RWPE2 (cell line): ENCODE results near the gene GPD1L.

Source experiments
- ATAC-seq: fragments of 200-7000 bp; cut with Tn5 transposase; 3 replicates; pipeline ENCODE4 v1.9.1; 2021; ENCODE audit warnings: low read depth
- DNase-seq: peaks from one replicate; pipeline ENCODE4 v3.0.0-alpha.2; 2020; ENCODE audit warnings: low spot score
- H3K27ac ChIP-seq: fragments of 450-650 bp; 2 replicates; pipeline ENCODE4 v1.5.1; 2017; ENCODE audit warnings: mild to moderate bottlenecking; ENCODE audit not compliant: poor library complexity, severe bottlenecking
- H3K27me3 ChIP-seq: fragments of 250-450 bp; sonication (Bioruptor Pico); 2 replicates; pipeline ENCODE4 v1.5.1; 2021; ENCODE audit warnings: mild to moderate bottlenecking, moderate library complexity; ENCODE audit not compliant: insufficient read depth, poor library complexity, severe bottlenecking
- H3K36me3 ChIP-seq: fragments of 250-450 bp; sonication (Bioruptor Pico); 2 replicates; pipeline ENCODE4 v1.5.1; 2020; ENCODE audit warnings: low read depth, mild to moderate bottlenecking, moderate library complexity
- H3K4me1 ChIP-seq: fragments of 250-450 bp; sonication (Bioruptor Pico); 2 replicates; pipeline ENCODE4 v1.5.1; 2021; ENCODE audit warnings: mild to moderate bottlenecking, moderate library complexity; ENCODE audit not compliant: insufficient read depth, poor library complexity, severe bottlenecking
- H3K4me3 ChIP-seq: fragments of 250-450 bp; sonication (Bioruptor Pico); 2 replicates; pipeline ENCODE4 v1.5.1; 2021; ENCODE audit warnings: mild to moderate bottlenecking, moderate library complexity; ENCODE audit not compliant: severe bottlenecking
- H3K9me3 ChIP-seq: fragments of 250-450 bp; sonication (Bioruptor Pico); 2 replicates; pipeline ENCODE4 v1.5.1; 2021; ENCODE audit warnings: mild to moderate bottlenecking, moderate library complexity; ENCODE audit not compliant: severe bottlenecking
- TF ChIP-seq, protein P1 (sequence below): fragments of 450-650 bp; IDR thresholded peaks from one replicate; pipeline ENCODE4 v1.5.1; 2017; ENCODE audit warnings: mild to moderate bottlenecking, moderate library complexity; ENCODE audit not compliant: poor library complexity, severe bottlenecking

GPD1L gene

DNA sequence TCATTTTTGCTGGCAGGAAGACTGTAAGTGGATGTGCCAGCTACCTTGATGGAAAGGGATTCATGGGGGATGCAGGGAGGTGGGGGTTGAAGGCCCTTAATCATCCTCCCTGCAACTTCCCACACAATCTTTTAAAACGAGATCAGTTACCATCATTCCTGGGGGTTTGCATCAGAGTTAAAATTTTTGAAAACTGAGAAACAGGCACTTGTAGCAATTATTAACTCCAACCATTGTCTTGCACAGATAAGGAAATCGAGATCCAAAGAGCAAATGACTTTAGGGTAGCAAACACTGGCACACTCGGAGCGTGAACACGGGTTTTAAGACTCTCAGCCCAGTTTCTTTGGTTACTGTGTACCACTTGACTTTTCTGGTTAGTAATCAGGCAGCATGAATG is 41.9 kb downstream of the GPD1L start:
- H3K27me3 ChIP-seq, result no peaks in the 10 kb centered on the region
- no peak overlapping the region for H3K4me3 ChIP-seq
- H3K9me3 ChIP-seq, result no peaks in the 10 kb centered on the region
- H3K36me3 ChIP-seq, result no peaks in the 10 kb centered on the region
- peaks cover 8% of the 10 kb centered on the region for H3K4me1 ChIP-seq
- TF ChIP-seq, protein P1, sequence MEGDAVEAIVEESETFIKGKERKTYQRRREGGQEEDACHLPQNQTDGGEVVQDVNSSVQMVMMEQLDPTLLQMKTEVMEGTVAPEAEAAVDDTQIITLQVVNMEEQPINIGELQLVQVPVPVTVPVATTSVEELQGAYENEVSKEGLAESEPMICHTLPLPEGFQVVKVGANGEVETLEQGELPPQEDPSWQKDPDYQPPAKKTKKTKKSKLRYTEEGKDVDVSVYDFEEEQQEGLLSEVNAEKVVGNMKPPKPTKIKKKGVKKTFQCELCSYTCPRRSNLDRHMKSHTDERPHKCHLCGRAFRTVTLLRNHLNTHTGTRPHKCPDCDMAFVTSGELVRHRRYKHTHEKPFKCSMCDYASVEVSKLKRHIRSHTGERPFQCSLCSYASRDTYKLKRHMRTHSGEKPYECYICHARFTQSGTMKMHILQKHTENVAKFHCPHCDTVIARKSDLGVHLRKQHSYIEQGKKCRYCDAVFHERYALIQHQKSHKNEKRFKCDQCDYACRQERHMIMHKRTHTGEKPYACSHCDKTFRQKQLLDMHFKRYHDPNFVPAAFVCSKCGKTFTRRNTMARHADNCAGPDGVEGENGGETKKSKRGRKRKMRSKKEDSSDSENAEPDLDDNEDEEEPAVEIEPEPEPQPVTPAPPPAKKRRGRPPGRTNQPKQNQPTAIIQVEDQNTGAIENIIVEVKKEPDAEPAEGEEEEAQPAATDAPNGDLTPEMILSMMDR, result no peak
- DNase-seq, result no peak
- H3K27ac ChIP-seq, result no peak overlapping the region
- no peak for ATAC-seq

GRCh38 chr3:32153414-32154204 is 47.2 kb downstream of the GPD1L start:
- Histone ChIP-seq H3K9me3 (no peaks in the 10 kb centered on the region), H3K36me3 (no peaks in the 10 kb centered on the region), H3K27me3 (no peaks in the 10 kb centered on the region), H3K27ac (no peak overlapping the region), H3K4me1 (no peaks in the 10 kb centered on the region), H3K4me3 (no peak overlapping the region)
- DNase-seq, result no peak
- TF ChIP-seq, protein P1, result no peak
- ATAC-seq, result no peak

- TF ChIP-seq, protein P1, result peak; percentile 26
- Histone ChIP-seq H3K27me3 (no peaks in the 10 kb centered on the region), H3K4me1 (no peaks in the 10 kb centered on the region), H3K4me3 (no peak overlapping the region), H3K9me3 (no peaks in the 10 kb centered on the region), H3K36me3 (no peaks in the 10 kb centered on the region), H3K27ac (no peak overlapping the region)
- peak; percentile 54; the same call in 1 of the 3 replicates for ATAC-seq
- no peak for DNase-seq
These were observed 47.8 kb downstream of the GPD1L start for GRCh38 chr3:32154205-32154579.

GRCh38 chr3:32155117-32155516 is 48.7 kb downstream of the GPD1L start:
- H3K27ac ChIP-seq, result no peak overlapping the region
- no peak for DNase-seq
- TF ChIP-seq, protein P1, result no peak
- H3K9me3 ChIP-seq, result no peaks in the 10 kb centered on the region
- H3K4me1 ChIP-seq, result no peaks in the 10 kb centered on the region
- no peak for ATAC-seq
- H3K27me3 ChIP-seq, result no peaks in the 10 kb centered on the region
- H3K36me3 ChIP-seq, result no peaks in the 10 kb centered on the region
- no peak overlapping the region for H3K4me3 ChIP-seq

DNA sequence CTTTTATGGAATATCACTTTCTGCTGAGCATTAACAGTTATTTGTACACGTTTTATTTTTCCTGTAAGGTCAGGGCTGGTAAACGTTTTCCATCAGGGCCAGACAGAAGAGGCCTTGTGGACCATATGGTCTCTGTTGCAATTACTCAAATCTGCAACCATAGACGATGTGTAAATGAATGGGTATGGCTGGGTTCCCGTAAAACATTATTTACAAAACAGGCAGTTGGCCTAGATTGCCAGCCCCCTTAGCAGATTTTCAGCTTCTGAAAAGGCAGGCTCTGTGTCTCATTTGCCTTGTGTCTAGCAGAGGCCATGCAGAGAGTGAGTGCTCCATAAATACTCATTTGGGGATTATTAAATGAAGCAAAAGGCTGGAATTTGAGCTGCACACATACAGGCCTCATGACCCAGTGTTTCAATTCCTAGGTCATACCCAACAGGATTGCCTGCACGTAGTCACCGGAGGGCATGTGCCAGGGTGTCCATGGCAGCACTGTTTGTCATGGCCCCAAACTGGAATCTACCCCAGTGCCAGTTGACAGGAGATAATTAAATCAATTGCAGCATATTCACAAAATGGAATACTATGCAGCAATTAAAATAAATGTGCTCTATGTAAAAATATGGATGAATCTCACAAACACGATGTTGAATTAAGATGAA is 51.3 kb downstream of the GPD1L start:
- ATAC-seq (no peak), DNase-seq (no peak)
- Histone ChIP-seq H3K9me3 (no peaks in the 10 kb centered on the region), H3K4me3 (no peak overlapping the region), H3K27ac (no peak overlapping the region), H3K4me1 (no peaks in the 10 kb centered on the region), H3K36me3 (no peaks in the 10 kb centered on the region), H3K27me3 (no peaks in the 10 kb centered on the region)
- TF ChIP-seq, protein P1, result no peak
